ENCODE data around the gene MYLK.

MYLK gene, protein sequence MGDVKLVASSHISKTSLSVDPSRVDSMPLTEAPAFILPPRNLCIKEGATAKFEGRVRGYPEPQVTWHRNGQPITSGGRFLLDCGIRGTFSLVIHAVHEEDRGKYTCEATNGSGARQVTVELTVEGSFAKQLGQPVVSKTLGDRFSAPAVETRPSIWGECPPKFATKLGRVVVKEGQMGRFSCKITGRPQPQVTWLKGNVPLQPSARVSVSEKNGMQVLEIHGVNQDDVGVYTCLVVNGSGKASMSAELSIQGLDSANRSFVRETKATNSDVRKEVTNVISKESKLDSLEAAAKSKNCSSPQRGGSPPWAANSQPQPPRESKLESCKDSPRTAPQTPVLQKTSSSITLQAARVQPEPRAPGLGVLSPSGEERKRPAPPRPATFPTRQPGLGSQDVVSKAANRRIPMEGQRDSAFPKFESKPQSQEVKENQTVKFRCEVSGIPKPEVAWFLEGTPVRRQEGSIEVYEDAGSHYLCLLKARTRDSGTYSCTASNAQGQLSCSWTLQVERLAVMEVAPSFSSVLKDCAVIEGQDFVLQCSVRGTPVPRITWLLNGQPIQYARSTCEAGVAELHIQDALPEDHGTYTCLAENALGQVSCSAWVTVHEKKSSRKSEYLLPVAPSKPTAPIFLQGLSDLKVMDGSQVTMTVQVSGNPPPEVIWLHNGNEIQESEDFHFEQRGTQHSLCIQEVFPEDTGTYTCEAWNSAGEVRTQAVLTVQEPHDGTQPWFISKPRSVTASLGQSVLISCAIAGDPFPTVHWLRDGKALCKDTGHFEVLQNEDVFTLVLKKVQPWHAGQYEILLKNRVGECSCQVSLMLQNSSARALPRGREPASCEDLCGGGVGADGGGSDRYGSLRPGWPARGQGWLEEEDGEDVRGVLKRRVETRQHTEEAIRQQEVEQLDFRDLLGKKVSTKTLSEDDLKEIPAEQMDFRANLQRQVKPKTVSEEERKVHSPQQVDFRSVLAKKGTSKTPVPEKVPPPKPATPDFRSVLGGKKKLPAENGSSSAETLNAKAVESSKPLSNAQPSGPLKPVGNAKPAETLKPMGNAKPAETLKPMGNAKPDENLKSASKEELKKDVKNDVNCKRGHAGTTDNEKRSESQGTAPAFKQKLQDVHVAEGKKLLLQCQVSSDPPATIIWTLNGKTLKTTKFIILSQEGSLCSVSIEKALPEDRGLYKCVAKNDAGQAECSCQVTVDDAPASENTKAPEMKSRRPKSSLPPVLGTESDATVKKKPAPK (N-terminal part only)
- 0 to 1.4 (median 0.10) reads per million in 9 experiments for total RNA-seq

DNA sequence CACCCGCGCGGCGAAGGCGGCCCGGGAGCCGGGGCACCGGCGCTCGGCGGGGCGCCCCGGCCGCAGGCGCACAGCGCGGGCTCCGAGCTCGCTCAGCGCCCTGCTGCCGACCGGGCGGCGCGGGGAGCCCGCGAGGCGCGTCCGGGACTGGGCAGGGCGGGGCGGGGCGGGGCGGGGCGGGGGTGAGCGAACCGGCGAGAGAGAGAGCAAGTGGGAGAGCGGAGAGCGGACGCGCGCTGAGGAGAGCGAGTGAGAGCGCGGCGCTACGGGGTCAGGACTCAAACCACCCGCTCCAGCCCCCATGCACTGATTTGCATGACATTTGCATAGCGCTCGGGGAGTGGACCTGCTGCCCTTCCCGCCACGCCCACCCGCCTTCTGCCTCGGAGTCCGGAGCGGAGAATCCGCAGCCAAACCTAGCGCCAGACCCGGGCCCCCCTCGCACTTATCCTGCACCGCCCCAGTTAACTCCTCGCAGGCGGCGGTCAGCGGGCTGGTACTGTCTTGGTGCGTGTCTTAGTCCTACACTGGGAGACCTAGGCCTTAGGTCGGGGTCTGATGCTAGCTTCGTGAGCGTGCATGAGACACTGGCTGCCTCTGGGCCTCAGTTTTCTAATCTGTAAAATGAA lies at the start of gene MYLK:
MYLK (minus strand) TSS at position 130 of the 629 bp plus-strand sequence. CDS start 90,491 bp downstream, outside the sequence.
- Mint-ChIP-seq H3K27me3 (peaks cover 53 to 87% of the 10 kb centered on the region in 2 donors), H3K36me3 (ENCODE audit: insufficient read depth) (no peaks in the 10 kb centered on the region), H3K4me3 (peak within 1 kb of the TSS; percentile 72 to 73), H3K27ac (no peak within 1 kb of the TSS), H3K4me1 (ENCODE audit: low read depth in 2 of 2) (peaks cover 9 to 10% of the 10 kb centered on the region in 2 donors), H3K9me3 (no peaks in the 10 kb centered on the region)
- ATAC-seq (replicated peaks) (peak; percentile 58), DNase-seq (no peak)

DNA sequence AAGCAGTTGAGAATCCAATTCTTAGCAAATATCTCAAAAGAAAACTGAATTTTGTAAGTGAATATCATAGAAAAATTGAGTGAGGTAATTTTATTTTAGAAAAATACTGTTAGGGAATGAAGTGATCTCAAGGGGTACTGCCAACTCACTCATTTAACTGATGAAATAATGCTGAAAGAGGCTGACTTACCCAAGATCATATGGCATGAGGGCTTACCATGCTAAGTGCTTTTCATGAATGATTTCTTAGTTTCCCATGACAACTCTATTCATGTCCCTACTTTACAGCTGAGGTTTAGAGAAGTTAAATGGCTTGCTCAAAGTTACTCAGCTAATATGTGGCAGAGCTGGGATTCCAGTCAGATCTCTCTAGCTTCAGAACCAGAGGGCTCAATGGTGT lies 46.3 kb upstream of the MYLK start:
- Mint-ChIP-seq H3K4me1 (ENCODE audit: low read depth in 2 of 2) (no peaks in the 10 kb centered on the region), H3K27me3 (no peaks in the 10 kb centered on the region), H3K9me3 (no peaks in the 10 kb centered on the region), H3K36me3 (ENCODE audit: insufficient read depth) (peaks cover 17% of the 10 kb centered on the region), H3K27ac (no peak overlapping the region), H3K4me3 (no peak overlapping the region)
- ATAC-seq (replicated peaks) (no peak), DNase-seq (no peak)

DNA sequence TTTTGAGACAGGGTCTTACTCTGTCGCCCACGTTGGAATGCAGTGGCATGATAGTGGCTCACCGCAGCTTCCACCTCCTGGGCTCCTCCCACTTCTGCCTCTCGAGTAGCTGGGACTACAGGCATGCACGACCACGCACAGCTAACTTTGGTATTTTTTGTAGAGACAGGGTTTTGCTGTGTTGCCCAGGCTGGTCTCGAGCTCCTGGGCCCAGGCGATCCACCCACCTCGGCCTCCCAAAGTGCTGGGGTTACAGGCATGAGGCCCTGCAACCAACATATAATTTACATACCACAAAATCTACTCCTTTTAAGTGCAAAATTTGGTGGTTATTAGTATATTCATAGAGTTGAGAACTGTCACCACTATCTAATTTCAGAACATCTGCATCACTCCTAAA lies 45.2 kb upstream of the MYLK start:
- Mint-ChIP-seq H3K27ac (no peak overlapping the region), H3K4me1 (ENCODE audit: low read depth in 2 of 2) (no peaks in the 10 kb centered on the region), H3K36me3 (ENCODE audit: insufficient read depth) (peaks cover 16% of the 10 kb centered on the region), H3K27me3 (no peaks in the 10 kb centered on the region), H3K9me3 (peaks cover 2% of the 10 kb centered on the region in 2 donors), H3K4me3 (no peak overlapping the region)
- DNase-seq (no peak), ATAC-seq (replicated peaks) (no peak)

DNA sequence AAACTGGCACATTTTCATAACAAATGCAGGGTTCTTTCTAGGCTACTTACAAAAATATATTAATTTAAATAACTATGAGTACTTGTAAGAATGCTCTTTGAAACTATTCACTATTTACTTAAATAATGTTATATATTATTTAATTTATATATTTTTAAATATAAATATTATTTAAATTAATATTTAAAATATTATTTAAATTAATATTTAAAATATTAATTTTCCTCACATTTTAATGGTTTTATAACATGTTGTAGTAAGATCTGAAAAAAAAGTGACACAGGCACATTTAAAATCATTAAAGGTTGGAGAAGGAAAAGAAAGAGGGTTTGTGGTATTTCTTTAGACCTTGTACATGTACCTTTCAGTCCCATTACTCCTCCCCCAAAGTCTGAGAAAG lies 42.3 kb upstream of the MYLK start:
- ATAC-seq (replicated peaks) (no peak), DNase-seq (no peak)
- peaks cover 8 to 12% of the 10 kb centered on the region in 2 donors for H3K9me3 Mint-ChIP-seq

DNA sequence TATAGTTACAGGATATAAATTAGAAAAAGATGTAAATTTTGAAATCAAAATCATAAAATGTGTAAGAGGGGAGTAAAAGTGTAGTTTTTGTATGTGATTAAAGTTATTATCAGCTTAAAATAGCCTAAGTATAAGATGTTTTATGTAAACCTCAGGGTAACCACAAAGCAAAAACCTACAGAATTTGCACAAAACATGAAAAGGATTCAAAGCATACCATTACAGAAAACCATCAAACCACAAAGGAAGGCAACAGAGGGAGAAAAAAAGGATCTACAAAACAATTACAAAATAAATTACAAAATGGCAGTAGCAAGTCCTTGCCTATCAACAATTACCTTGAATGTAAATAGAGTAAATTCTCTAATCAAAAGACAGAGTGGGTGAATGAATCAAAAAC lies 36.7 kb upstream of the MYLK start:
- Mint-ChIP-seq H3K27ac (no peak overlapping the region), H3K9me3 (peaks cover 12 to 23% of the 10 kb centered on the region in 2 donors), H3K4me3 (no peak overlapping the region), H3K27me3 (no peaks in the 10 kb centered on the region), H3K4me1 (ENCODE audit: low read depth in 2 of 2) (no peaks in the 10 kb centered on the region), H3K36me3 (ENCODE audit: insufficient read depth) (no peaks in the 10 kb centered on the region)
- ATAC-seq (replicated peaks): no peak
- no peak for DNase-seq

More for the DNA sequence above, 42.3 kb upstream of the MYLK start:
- Mint-ChIP-seq H3K4me1 (ENCODE audit: low read depth in 2 of 2) (no peaks in the 10 kb centered on the region), H3K4me3 (no peak overlapping the region), H3K36me3 (ENCODE audit: insufficient read depth) (peaks cover 8% of the 10 kb centered on the region), H3K27ac (no peak overlapping the region), H3K27me3 (no peaks in the 10 kb centered on the region)

DNA sequence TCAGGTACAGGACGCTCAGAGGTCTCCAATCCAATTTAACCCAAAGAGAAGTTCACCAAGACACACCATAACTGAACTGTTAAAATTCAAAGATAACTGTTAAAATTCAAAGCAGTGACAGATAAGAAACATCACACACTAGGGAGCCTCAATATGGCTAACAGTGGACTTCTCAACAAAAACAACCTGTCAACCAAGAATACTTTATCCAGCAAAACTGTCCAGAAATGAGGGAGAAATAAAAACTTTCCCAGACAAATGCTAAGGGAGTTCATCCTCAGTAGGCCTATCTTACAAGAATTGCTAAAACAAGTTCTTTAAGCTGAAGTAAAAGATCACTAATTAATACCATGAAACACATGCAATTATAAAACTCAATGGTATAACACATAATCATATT lies 36.3 kb upstream of the MYLK start:
- H3K4me1 Mint-ChIP-seq (ENCODE audit: low read depth in 2 of 2): no peaks in the 10 kb centered on the region
- H3K27me3 Mint-ChIP-seq: no peaks in the 10 kb centered on the region
- H3K36me3 Mint-ChIP-seq (ENCODE audit: insufficient read depth): no peaks in the 10 kb centered on the region
- ATAC-seq (replicated peaks) (no peak), DNase-seq (no peak)
- H3K27ac Mint-ChIP-seq: no peak overlapping the region
- H3K4me3 Mint-ChIP-seq: no peak overlapping the region
- H3K9me3 Mint-ChIP-seq: peaks cover 12 to 23% of the 10 kb centered on the region in 2 donors

DNA sequence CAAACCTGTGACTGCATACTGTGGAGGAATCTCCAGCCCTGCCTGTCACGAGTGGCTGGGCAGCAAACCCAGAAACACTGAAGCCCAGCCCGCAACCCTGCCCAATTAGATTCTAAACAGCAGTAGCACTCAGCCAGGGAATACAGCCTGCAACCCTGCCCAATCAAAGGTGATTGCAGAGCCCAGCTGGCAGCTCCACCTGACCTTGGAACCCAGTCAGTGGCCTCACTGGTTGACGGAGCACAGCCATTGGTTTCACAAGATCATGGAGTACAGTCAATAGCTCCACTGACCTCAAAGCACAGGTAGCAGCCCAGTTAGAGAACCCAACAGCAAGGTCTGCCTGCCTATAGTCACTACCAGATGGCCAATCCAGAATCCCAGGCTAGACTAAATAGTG lies 35.2 kb upstream of the MYLK start:
- Mint-ChIP-seq H3K27ac (no peak overlapping the region), H3K4me1 (ENCODE audit: low read depth in 2 of 2) (no peaks in the 10 kb centered on the region), H3K27me3 (no peaks in the 10 kb centered on the region), H3K4me3 (no peak overlapping the region), H3K36me3 (ENCODE audit: insufficient read depth) (no peaks in the 10 kb centered on the region), H3K9me3 (peaks cover 10 to 21% of the 10 kb centered on the region in 2 donors)
- DNase-seq (no peak), ATAC-seq (replicated peaks) (no peak)

DNA sequence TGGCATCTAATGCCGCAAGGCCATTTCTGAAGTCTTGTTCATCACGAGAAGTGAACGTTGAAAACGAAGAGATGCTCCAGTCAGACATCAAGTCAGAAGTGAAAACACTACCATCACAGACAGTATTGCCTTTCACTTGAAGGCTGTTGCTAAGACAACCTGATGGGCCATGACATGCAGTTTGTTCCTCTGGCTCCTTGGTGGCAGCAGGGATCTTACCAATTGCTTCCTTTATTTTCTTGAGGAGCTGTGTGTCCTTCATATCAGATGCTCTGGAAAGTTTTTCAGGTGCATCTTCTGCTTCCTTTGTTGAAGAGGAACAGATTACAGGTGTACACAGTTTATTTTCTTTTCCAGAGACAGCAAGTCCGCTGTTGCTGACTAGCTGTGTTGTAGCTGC lies 30.7 kb upstream of the MYLK start:
- Mint-ChIP-seq H3K4me1 (ENCODE audit: low read depth in 2 of 2) (no peaks in the 10 kb centered on the region), H3K9me3 (no peaks in the 10 kb centered on the region), H3K4me3 (no peak overlapping the region), H3K27me3 (no peaks in the 10 kb centered on the region), H3K36me3 (ENCODE audit: insufficient read depth) (peaks cover 3% of the 10 kb centered on the region), H3K27ac (no peak overlapping the region)
- DNase-seq (no peak), ATAC-seq (replicated peaks) (no peak)

DNA sequence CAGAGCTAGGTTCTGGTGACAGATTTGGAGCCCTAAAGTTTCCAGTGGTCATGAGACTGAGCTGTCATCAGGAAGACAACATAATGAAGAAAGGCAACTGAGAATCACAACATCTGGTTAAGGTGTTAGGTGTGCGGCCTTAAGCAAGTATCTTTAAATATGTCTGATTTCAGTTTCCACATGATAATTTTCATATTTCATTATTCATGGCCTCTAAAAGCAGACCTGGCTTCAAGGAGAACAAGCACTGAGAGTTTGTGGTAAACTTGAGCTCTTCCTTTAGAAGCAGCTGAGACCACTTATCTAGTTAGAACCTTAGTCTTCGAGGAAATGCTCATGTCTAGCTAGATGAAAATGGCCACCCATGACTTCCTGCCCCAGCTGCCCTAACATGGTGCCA lies 25.7 kb upstream of the MYLK start:
- Mint-ChIP-seq H3K27me3 (peaks cover 0 to 5% of the 10 kb centered on the region in 2 donors), H3K4me1 (ENCODE audit: low read depth in 2 of 2) (no peaks in the 10 kb centered on the region), H3K27ac (no peak overlapping the region), H3K9me3 (no peaks in the 10 kb centered on the region), H3K4me3 (no peak overlapping the region), H3K36me3 (ENCODE audit: insufficient read depth) (peaks cover 3% of the 10 kb centered on the region)
- ATAC-seq (replicated peaks) (no peak), DNase-seq (no peak)

DNA sequence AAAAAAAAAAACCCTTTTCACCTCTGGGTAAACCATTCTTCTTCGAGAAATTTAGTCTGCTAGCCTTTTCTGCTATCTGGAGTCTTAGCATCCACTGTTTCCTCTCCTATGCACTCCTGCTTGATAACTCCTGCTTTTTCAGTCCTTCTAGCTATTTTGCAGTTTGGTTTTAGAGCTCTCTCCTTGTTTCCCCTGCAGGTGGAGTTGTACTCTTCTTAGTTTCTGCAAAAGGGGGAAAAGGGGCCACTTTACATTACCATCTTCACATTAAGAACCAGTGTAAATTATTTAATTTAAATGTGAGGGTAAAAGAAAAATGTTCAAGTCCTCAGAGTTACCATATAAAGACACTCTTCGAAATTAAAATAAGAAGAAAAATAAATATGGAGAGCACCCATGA lies 23.6 kb upstream of the MYLK start:
- Mint-ChIP-seq H3K4me3 (no peak overlapping the region), H3K36me3 (ENCODE audit: insufficient read depth) (no peaks in the 10 kb centered on the region), H3K27ac (no peak overlapping the region), H3K9me3 (no peaks in the 10 kb centered on the region), H3K27me3 (peaks cover 0 to 5% of the 10 kb centered on the region in 2 donors), H3K4me1 (ENCODE audit: low read depth in 2 of 2) (no peaks in the 10 kb centered on the region)
- DNase-seq (no peak), ATAC-seq (replicated peaks) (no peak)

DNA sequence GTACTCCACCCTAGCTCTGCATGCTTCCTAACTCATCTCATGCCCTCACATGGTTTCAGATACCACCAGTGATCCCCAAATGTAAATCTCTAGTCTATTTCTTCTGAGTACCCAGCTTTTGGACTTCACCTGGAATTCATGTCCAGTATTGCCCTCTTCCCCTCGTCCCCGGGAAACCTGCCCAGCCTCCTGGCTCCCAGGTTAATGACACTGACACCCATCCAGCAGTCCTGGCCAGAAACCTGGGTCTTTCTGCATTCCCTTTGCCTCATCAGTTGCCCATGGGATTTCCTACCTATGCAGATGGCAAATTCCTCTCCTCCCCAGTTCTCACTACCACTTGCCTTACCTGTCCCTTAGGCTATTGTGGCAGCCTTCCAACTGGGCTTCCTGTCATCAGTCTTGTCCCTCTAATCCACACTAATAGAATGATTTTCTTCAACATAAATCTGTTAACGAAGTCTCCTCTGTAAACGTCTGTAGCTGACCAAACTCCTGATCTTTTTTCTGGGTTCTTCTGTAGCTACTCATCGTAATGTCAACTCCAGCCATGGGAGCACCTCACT lies 15.3 kb upstream of the MYLK start:
- Mint-ChIP-seq H3K9me3 (no peaks in the 10 kb centered on the region), H3K27me3 (peaks cover 21 to 22% of the 10 kb centered on the region in 2 donors), H3K36me3 (ENCODE audit: insufficient read depth) (peaks cover 3% of the 10 kb centered on the region), H3K27ac (no peak overlapping the region), H3K4me1 (ENCODE audit: low read depth in 2 of 2) (no peaks in the 10 kb centered on the region), H3K4me3 (no peak overlapping the region)
- DNase-seq (no peak), ATAC-seq (replicated peaks) (no peak)

DNA sequence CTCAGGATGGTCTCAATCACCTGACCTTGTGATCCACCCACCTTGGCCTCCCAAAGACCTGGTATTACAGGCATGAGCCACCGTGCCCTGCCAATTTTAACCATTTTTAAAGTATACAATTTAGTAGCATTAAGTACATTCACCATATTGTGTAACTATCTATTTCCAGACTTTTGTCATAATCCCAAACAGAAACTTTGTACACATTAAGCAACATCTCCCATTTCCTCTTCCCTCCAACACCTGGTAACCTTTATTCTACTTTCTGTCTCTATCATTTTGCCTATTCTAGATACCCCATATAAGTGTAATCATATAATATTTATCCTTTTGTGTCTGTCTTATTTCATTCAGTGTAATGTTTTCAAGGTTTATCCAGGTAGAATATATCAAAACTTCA lies 8.9 kb upstream of the MYLK start:
- H3K27me3 Mint-ChIP-seq: peaks cover 36 to 44% of the 10 kb centered on the region in 2 donors
- H3K4me1 Mint-ChIP-seq (ENCODE audit: low read depth in 2 of 2): no peaks in the 10 kb centered on the region
- H3K4me3 Mint-ChIP-seq: no peak overlapping the region
- no peaks in the 10 kb centered on the region for H3K36me3 Mint-ChIP-seq (ENCODE audit: insufficient read depth)
- no peak for DNase-seq
- no peak for ATAC-seq (replicated peaks)
- H3K9me3 Mint-ChIP-seq: peaks cover 0 to 9% of the 10 kb centered on the region in 2 donors
- no peak overlapping the region for H3K27ac Mint-ChIP-seq

Measured in effector memory CD8-positive, alpha-beta T cell (primary cell).